H1 (cell line): Measurements from ENCODE around the gene THAP9. TPM values are rescaled to one million over a fixed set of nuclear protein-coding genes. Genes with fewer than 3 reads are reported as not detected.

Experiments used
- RAD21 ChIP-seq, 2 experiments: IDR thresholded peaks in 1 of 2; conservative IDR thresholded peaks in 1 of 2; 2 replicates each; pipeline ENCODE4 v1.6.1; 2011; ENCODE audit warnings: low read depth in 2 of 2, low read length in 2 of 2, improper control_type of control experiment in 1 of 2, inconsistent platforms in 1 of 2, mild to moderate bottlenecking in 1 of 2, moderate library complexity in 1 of 2
- SIRT6 ChIP-seq: IDR thresholded peaks from one replicate; pipeline ENCODE4 v1.7.1; 2012; ENCODE audit warnings: low read length, inconsistent platforms
- polyA plus RNA-seq, 7 experiments: library from polyadenylated mRNA; depleted of rRNA in 3 of 7; stranded (reverse) in 5 of 7; unstranded in 2 of 7; fragments of >200 nt in 5 of 7; fragments of 200-250 nt in 2 of 7; gene quantifications; 1 replicate in 5 of 7; 2 replicates in 1 of 7; 4 replicates in 1 of 7; pipeline versions ENCODE4 v1.2.1 to v1.2.3, GENCODE V29; 2011 to 2013; ENCODE audit warnings: missing spikeins in 2 of 7, mixed read lengths in 2 of 7
- total RNA-seq: library from RNA; stranded (reverse); fragmentation: NEBNext Ultra II Directional; extraction: Animal tissue kit (Norgen Biotek cat#: 25700); gene quantifications from 2 replicates; pipeline ENCODE4 v1.2.1, GENCODE V29; 2021

THAP9 gene
- total and polyA plus RNA-seq, 2 of the 8 experiments (the other 6 are each of a cell fraction or from before 2014, with no cell fraction given): 6.1 to 13.2 TPM

DNA sequence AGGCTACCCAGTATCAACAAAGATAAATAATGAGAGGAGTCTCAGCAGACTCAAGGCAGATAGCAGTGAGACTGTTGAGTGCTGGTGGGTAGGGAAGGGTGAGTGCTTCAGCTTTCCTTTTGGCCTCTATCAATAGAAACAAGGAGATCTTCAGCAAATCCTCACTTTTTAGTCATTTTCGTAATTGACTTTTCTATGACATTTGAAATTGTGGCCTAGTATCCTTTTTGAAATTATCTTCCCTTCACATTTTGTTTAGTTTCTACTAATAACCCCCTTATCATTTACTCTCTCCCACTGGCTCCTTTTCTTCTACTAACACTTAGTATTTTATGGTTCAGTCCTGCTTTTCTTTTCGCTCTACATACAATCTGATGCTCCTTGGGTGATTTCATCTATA, 65.2 kb downstream of the THAP9 start (continued):
- TF ChIP-seq RAD21 (IDR thresholded peaks at IDR 0.05 in 1 of 2, conservative IDR thresholded peaks at IDR 0.05 in 1 of 2; ENCODE audit: low read depth in 2 of 2, low read length in 2 of 2): no peak
- no peak for TF ChIP-seq SIRT6
